ENCODE results near the gene VCAN.

Gene VCAN

GRCh38 chr5:83547889-83548288 lies 76.3 kb downstream of the VCAN start:
- TF ChIP-seq CTCF (IDR thresholded peaks at IDR 0.05; ENCODE audit: low read depth, low read length, missing control alignments): no peak
- no peak overlapping the region for H3K4me3 ChIP-seq (replicated peaks; ENCODE audit: low read depth, low read length)

GRCh38 chr5:83548581-83548980 lies 77.0 kb downstream of the VCAN start:
- TF ChIP-seq CTCF (IDR thresholded peaks at IDR 0.05; ENCODE audit: low read depth, low read length, missing control alignments): no peak
- H3K4me3 ChIP-seq (replicated peaks; ENCODE audit: low read depth, low read length): no peak overlapping the region
- peak; percentile 20 for DNase-seq (ENCODE audit: extremely low read depth, low read depth)

More at GRCh38 chr5:83547889-83548288, 76.3 kb downstream of the VCAN start:
- DNase-seq (ENCODE audit: extremely low read depth, low read depth): no peak

GRCh38 chr5:83549076-83549475 lies 77.5 kb downstream of the VCAN start:
- H3K4me3 ChIP-seq (replicated peaks; ENCODE audit: low read depth, low read length): no peak overlapping the region
- TF ChIP-seq CTCF (IDR thresholded peaks at IDR 0.05; ENCODE audit: low read depth, low read length, missing control alignments): no peak
- no peak for DNase-seq (ENCODE audit: extremely low read depth, low read depth)

GRCh38 chr5:83549674-83550073 lies 78.1 kb downstream of the VCAN start:
- no peak for TF ChIP-seq CTCF (IDR thresholded peaks at IDR 0.05; ENCODE audit: low read depth, low read length, missing control alignments)
- no peak overlapping the region for H3K4me3 ChIP-seq (replicated peaks; ENCODE audit: low read depth, low read length)
- DNase-seq (ENCODE audit: extremely low read depth, low read depth): no peak

GRCh38 chr5:83551821-83552220 lies 80.3 kb downstream of the VCAN start:
- no peak for DNase-seq (ENCODE audit: extremely low read depth, low read depth)
- no peak for TF ChIP-seq CTCF (IDR thresholded peaks at IDR 0.05; ENCODE audit: low read depth, low read length, missing control alignments)
- no peak overlapping the region for H3K4me3 ChIP-seq (replicated peaks; ENCODE audit: low read depth, low read length)

GRCh38 chr5:83552275-83552674 lies 80.7 kb downstream of the VCAN start:
- TF ChIP-seq CTCF (IDR thresholded peaks at IDR 0.05; ENCODE audit: low read depth, low read length, missing control alignments): no peak
- no peak overlapping the region for H3K4me3 ChIP-seq (replicated peaks; ENCODE audit: low read depth, low read length)
- no peak for DNase-seq (ENCODE audit: extremely low read depth, low read depth)

- no peak overlapping the region for H3K4me3 ChIP-seq (replicated peaks; ENCODE audit: low read depth, low read length)
- no peak for DNase-seq (ENCODE audit: extremely low read depth, low read depth)
Measured at GRCh38 chr5:83553000-83553486, 81.5 kb downstream of the VCAN start.

More at GRCh38 chr5:83553000-83553486, 81.5 kb downstream of the VCAN start:
- TF ChIP-seq CTCF (IDR thresholded peaks at IDR 0.05; ENCODE audit: low read depth, low read length, missing control alignments): no peak
